Fibroblast of lung (primary cell): ENCODE results near the gene MANBA. TPM values are rescaled to one million over a fixed set of nuclear protein-coding genes. Genes with fewer than 3 reads are reported as not detected.

ENCODE experiments used
- DNase-seq, 2 donors: peaks; one replicate each; pipeline versions ENCODE4 v3.0.0 to v3.0.0-alpha.2; 2010; ENCODE audit warnings: low read depth in 2 of 2
- H2AFZ ChIP-seq: 2 replicates; pipeline ENCODE4 v1.5.1; 2012; ENCODE audit warnings: low read length, control low read depth, inconsistent platforms
- H3K27ac ChIP-seq: 2 replicates; pipeline ENCODE4 v1.5.1; 2011; ENCODE audit warnings: low read length, control low read depth; ENCODE audit not compliant: insufficient read depth
- H3K27me3 ChIP-seq: 2 replicates; pipeline ENCODE4 v1.5.1; 2011; ENCODE audit warnings: mild to moderate bottlenecking, low read length; ENCODE audit not compliant: control insufficient read depth, insufficient read depth
- H3K36me3 ChIP-seq: 2 replicates; pipeline ENCODE4 v1.5.1; 2011; ENCODE audit warnings: low read length; ENCODE audit not compliant: control insufficient read depth, insufficient read depth
- H3K4me1 ChIP-seq: 2 replicates; pipeline ENCODE4 v1.5.1; 2011; ENCODE audit warnings: low read length; ENCODE audit not compliant: control insufficient read depth, insufficient read depth; ENCODE audit errors: extremely low read depth
- H3K4me2 ChIP-seq: 2 replicates; pipeline ENCODE4 v1.5.1; 2011; ENCODE audit warnings: low read length, control low read depth; ENCODE audit not compliant: insufficient read depth; ENCODE audit errors: extremely low read depth
- H3K4me3 ChIP-seq, 4 experiments: fragments of 200-600 bp in 1 of 4; sonication (generic) in 1 of 4; replicated peaks in 1 of 4; 2 replicates each; pipeline ENCODE4 v1.5.1; 2011 to 2016; ENCODE audit warnings: low read length in 4 of 4, low read depth in 3 of 4, mild to moderate bottlenecking in 3 of 4, control low read depth in 2 of 4, inconsistent platforms in 1 of 4, mixed read lengths in 1 of 4; ENCODE audit not compliant: insufficient read depth in 1 of 4; ENCODE audit errors: control extremely low read depth in 1 of 4
- H3K79me2 ChIP-seq: 2 replicates; pipeline ENCODE4 v1.5.1; 2012; ENCODE audit warnings: mild to moderate bottlenecking, low read length, inconsistent platforms; ENCODE audit not compliant: control insufficient read depth, insufficient read depth
- H3K9ac ChIP-seq: 2 replicates; pipeline ENCODE4 v1.5.1; 2011; ENCODE audit warnings: mild to moderate bottlenecking, low read length, control low read depth; ENCODE audit not compliant: insufficient read depth
- H3K9me3 ChIP-seq: 2 replicates; pipeline ENCODE4 v1.5.1; 2012; ENCODE audit warnings: low read depth, low read length; ENCODE audit not compliant: control insufficient read depth, insufficient read depth
- H4K20me1 ChIP-seq: 2 replicates; pipeline ENCODE4 v1.5.1; 2011; ENCODE audit warnings: low read length; ENCODE audit not compliant: control insufficient read depth, insufficient read depth; ENCODE audit errors: extremely low read depth
- CTCF ChIP-seq, 2 donors: IDR thresholded peaks in 1 of 2; conservative IDR thresholded peaks in 1 of 2; 1 replicate in 1 of 2; 2 replicates in 1 of 2; pipeline ENCODE4 v1.5.1; 2011 to 2012; ENCODE audit warnings: low read length in 2 of 2, control low read depth in 1 of 2, inconsistent platforms in 1 of 2, low read depth in 1 of 2, mild to moderate bottlenecking in 1 of 2
- EZH2 ChIP-seq: IDR thresholded peaks from 2 replicates; pipeline ENCODE4 v1.5.1; 2012; ENCODE audit warnings: low read length, control low read depth, mild to moderate bottlenecking; ENCODE audit errors: missing control alignments
- polyA plus RNA-seq, 2 donors: library from polyadenylated mRNA; depleted of rRNA in 1 of 2; stranded (reverse) in 1 of 2; unstranded in 1 of 2; fragments of >200 nt; gene quantifications; 2 replicates each; pipeline ENCODE4 v1.2.1, GENCODE V29; 2011 to 2012; ENCODE audit warnings: missing spikeins in 1 of 2
- total RNA-seq: library from RNA; depleted of rRNA; stranded (reverse); fragments of >200 nt; gene quantifications from 2 replicates; pipeline ENCODE4 v1.2.1, GENCODE V29; 2014

MANBA gene
- total and polyA plus RNA-seq, 2 donors (not counting 1 experiment from before 2014, with no cell fraction given): 13.4 to 97.9 TPM

- no peak overlapping the region for H3K9ac ChIP-seq
- H3K9me3 ChIP-seq: no peaks in the 10 kb centered on the region
- H3K27me3 ChIP-seq: no peaks in the 10 kb centered on the region
- H4K20me1 ChIP-seq: no peaks in the 10 kb centered on the region
- no peak overlapping the region for H3K27ac ChIP-seq
- H3K4me3 ChIP-seq: no peak overlapping the region
- H3K79me2 ChIP-seq: no peaks in the 10 kb centered on the region
- peak in 1 of 2 donors; percentile 5 for DNase-seq
- no peaks in the 10 kb centered on the region for H3K4me1 ChIP-seq
- peaks cover 6% of the 10 kb centered on the region for H3K36me3 ChIP-seq
- H2AFZ ChIP-seq: no peak overlapping the region
- H3K4me2 ChIP-seq: no peak overlapping the region
- TF ChIP-seq CTCF (conservative IDR thresholded peaks at IDR 0.05 in 1 of 2, IDR thresholded peaks at IDR 0.05 in 1 of 2; ENCODE audit: low read depth in 1 of 2, low read length in 2 of 2): no peak
- TF ChIP-seq EZH2: no peak
These were observed 128.3 kb downstream of the MANBA start for GRCh38 chr4:102632241-102633065.

- Histone ChIP-seq H3K9me3 (no peaks in the 10 kb centered on the region), H4K20me1 (no peaks in the 10 kb centered on the region), H3K36me3 (peaks cover 7% of the 10 kb centered on the region), H3K79me2 (no peaks in the 10 kb centered on the region), H3K4me3 (no peak overlapping the region), H3K4me2 (no peak overlapping the region), H2AFZ (no peak overlapping the region), H3K4me1 (no peaks in the 10 kb centered on the region), H3K27me3 (no peaks in the 10 kb centered on the region), H3K9ac (no peak overlapping the region), H3K27ac (no peak overlapping the region)
- TF ChIP-seq CTCF (conservative IDR thresholded peaks at IDR 0.05 in 1 of 2, IDR thresholded peaks at IDR 0.05 in 1 of 2; ENCODE audit: low read depth in 1 of 2, low read length in 2 of 2): no peak
- TF ChIP-seq EZH2: no peak
- no peak for DNase-seq
These were observed 129.2 kb downstream of the MANBA start for GRCh38 chr4:102631616-102632015.

- H3K27ac ChIP-seq: no peak overlapping the region
- no peaks in the 10 kb centered on the region for H3K4me1 ChIP-seq
- H3K36me3 ChIP-seq: peaks cover 4% of the 10 kb centered on the region
- H3K9me3 ChIP-seq: no peaks in the 10 kb centered on the region
- H3K27me3 ChIP-seq: no peaks in the 10 kb centered on the region
- H3K4me3 ChIP-seq: no peak overlapping the region
- DNase-seq: no peak
- no peak overlapping the region for H2AFZ ChIP-seq
- no peaks in the 10 kb centered on the region for H4K20me1 ChIP-seq
- no peak overlapping the region for H3K9ac ChIP-seq
- TF ChIP-seq CTCF (conservative IDR thresholded peaks at IDR 0.05 in 1 of 2, IDR thresholded peaks at IDR 0.05 in 1 of 2; ENCODE audit: low read depth in 1 of 2, low read length in 2 of 2): no peak
- TF ChIP-seq EZH2: no peak
- H3K4me2 ChIP-seq: no peak overlapping the region
- no peaks in the 10 kb centered on the region for H3K79me2 ChIP-seq
These were observed 131.1 kb downstream of the MANBA start for GRCh38 chr4:102629673-102630072.
